OCI-LY3 (cell line): Measurements from ENCODE around the gene EPDR1.

Experiments used
- EZH2phosphoT487 ChIP-seq: fragments of 200-600 bp; shearing (Covaris generic); IDR thresholded peaks from 2 replicates; pipeline ENCODE4 v1.6.1; 2018; ENCODE audit warnings: antibody characterized with exemption, mixed run types, low read depth
- TF ChIP-seq, protein P1 (sequence below): fragments of 200-600, 300-600 bp; sonication (generic); IDR thresholded peaks from 2 replicates; pipeline ENCODE4 v1.5.1; 2014; ENCODE audit warnings: antibody characterized with exemption, low read length, low read depth

DNA sequence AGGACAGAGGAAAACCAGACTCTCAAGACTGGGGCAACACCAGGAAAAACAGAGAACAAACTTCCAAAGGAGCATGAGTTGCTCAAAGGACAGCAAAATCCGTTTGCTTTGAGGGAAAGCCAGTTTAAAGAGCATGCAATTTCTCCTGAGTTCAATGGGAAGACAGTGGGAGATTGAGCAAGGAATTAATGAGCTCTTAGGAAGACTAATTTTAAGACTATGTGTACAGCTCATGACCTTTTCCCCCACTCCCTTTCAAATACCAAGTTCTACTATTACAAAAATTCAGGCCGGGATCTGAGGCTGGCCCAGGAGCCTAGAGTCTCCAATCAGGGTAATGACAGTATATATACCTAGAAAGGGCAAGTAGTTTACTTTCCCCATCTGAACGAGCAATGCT, 79.2 kb downstream of the EPDR1 start:
- TF ChIP-seq, protein P1, sequence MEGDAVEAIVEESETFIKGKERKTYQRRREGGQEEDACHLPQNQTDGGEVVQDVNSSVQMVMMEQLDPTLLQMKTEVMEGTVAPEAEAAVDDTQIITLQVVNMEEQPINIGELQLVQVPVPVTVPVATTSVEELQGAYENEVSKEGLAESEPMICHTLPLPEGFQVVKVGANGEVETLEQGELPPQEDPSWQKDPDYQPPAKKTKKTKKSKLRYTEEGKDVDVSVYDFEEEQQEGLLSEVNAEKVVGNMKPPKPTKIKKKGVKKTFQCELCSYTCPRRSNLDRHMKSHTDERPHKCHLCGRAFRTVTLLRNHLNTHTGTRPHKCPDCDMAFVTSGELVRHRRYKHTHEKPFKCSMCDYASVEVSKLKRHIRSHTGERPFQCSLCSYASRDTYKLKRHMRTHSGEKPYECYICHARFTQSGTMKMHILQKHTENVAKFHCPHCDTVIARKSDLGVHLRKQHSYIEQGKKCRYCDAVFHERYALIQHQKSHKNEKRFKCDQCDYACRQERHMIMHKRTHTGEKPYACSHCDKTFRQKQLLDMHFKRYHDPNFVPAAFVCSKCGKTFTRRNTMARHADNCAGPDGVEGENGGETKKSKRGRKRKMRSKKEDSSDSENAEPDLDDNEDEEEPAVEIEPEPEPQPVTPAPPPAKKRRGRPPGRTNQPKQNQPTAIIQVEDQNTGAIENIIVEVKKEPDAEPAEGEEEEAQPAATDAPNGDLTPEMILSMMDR, result no peak
- TF ChIP-seq EZH2phosphoT487, result no peak
